Measurements from ENCODE around the gene DGKG.

Gene DGKG

DNA sequence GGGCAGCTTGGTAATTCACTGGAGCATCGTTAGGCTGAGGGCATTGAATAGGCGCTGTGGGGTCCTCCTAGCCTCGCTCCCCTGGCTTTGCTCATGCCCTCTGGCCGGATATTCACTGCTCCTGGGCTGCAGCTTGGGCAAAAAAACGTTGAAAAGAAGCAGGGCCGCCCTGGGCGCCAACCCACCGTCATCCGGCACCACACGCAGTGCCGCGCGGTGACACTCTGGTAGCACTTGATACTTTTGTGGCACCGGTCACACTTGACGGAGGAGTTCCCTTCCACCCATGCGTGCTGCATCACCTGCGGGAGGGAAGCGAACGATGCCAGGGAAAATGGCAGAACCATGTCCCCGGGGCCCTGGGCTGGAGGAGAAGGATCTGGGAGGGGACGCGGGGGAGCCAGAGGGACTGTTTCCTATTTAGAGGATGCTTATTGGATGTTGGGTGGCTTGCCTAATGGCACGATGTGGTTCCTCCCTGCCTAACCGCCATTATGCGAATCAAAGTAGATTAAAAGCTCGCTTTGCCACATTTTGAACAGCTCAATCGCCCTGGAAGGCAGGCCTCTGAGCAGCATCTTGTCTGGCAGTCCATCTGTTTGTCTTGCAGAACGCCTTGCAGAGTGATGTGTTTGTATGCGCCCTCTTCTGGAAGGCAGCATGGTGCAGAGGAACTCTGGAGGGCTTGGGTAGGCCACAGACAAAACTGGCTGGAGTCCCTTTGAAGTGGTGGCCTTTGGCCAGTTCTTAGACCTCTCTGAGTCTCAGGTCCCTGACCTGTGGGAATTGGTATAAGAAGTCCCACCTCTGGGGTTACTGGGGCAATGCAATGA lies 93.2 kb downstream of the DGKG start:
- no peak for DNase-seq

- no peak for DNase-seq
Measured at GRCh38 chr3:186267758-186268157, 94.3 kb downstream of the DGKG start.

GRCh38 chr3:186264608-186265400 lies 97.2 kb downstream of the DGKG start:
- no peak for DNase-seq

- DNase-seq, result no peak
Measured at GRCh38 chr3:186261638-186262037, 100.4 kb downstream of the DGKG start.

GRCh38 chr3:186260726-186261125 lies 101.3 kb downstream of the DGKG start:
- DNase-seq, result no peak

DNA sequence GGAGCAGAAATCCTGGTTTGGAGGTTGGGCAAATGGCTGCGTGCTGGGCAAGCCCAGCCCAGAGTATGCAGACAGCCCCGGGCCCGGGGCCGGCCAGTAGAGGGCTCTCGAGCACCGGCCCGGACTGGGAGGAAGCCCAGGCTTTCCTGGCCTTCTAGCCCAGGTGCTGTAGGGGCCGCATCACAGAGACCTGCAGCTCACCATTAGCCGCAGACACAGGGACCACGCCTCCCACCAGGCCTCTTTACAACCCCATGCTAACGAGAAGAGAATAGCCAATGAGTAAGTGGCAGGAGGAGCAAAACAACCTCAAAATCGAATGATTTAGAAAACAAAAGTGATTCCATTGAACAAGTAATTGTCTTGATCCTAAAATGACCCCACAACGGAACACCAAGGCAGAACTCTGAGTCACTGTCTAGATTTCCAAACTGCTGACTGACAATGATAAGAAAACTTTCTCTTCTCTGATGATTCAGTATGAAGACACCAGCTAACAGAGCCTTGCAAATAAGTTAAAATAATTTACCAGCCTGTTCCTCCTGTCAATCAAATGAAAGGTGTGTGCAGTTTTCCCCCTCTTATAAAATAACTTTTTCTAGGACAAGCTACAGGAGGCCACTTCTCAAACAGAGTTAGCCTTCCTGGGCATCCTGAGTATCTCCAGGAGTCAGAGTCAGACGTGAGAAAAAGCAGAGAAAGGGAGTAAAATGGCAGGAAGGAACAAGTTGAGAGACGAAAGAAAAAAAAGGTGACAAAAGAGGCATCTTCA lies 102.2 kb downstream of the DGKG start:
- DNase-seq, result peak; percentile 9 to 52 (median 29)

- DNase-seq, result no peak
Measured at GRCh38 chr3:186258968-186259367, 103.1 kb downstream of the DGKG start.

GRCh38 chr3:186257866-186258265 lies 104.2 kb downstream of the DGKG start:
- no peak for DNase-seq

DNA sequence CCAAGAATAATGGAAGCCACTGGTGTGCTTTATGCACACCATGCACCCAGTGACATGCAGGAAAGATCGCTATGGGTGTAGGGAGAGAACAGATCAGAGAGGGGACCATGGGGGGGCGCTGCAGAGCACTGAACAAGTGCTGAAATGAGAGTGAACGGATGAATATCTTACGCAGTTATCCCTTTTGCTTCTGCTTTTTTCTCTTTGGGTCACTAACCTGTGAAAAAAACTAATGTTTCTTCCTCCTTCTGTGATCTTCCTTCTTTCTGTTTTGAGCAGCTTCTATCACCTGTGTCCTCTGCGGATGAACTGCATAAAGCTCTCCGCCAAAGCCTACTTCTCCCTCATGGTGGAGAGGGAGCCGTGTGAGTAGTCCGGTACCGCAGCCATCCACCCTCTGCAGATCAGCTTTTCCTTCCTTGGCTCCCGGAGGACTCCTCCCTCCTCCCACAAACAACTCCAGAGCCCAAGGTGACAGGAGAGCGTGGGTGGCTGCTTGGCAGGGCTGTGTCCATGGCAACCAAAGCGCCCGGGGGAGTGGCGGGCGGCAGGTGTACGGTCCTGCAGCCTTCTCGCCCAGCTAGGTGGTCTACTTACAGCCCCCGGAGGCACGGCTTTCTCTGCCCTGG lies 106.2 kb downstream of the DGKG start:
- no peak for DNase-seq

GRCh38 chr3:186254676-186255650 lies 107.1 kb downstream of the DGKG start:
- peak in 1 of 6 experiments; percentile 6 for DNase-seq

GRCh38 chr3:186251948-186252619 lies 110.0 kb downstream of the DGKG start:
- DNase-seq, result no peak

DNA sequence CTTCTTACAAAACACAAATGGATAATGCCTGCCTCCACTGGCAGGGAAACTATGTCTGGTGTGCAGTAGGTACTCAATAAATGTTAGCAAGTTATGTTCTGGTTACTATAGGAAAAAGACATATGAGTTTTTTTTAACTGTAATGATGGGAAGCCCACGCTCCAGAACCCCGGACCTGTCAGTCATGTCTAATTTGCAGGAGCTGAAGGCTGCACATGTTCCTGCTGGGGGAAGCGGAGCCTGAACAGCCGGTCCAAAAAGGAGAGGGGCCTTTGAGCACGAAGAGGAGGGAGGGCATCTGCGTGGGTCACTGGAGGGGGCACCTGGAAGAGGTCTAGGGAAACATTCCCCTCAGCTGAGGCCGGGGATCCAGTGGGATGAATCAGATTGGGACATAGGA lies 113.2 kb downstream of the DGKG start:
- DNase-seq, result no peak

- DNase-seq, result no peak
Measured at GRCh38 chr3:186247821-186248814, 113.9 kb downstream of the DGKG start.

DNA sequence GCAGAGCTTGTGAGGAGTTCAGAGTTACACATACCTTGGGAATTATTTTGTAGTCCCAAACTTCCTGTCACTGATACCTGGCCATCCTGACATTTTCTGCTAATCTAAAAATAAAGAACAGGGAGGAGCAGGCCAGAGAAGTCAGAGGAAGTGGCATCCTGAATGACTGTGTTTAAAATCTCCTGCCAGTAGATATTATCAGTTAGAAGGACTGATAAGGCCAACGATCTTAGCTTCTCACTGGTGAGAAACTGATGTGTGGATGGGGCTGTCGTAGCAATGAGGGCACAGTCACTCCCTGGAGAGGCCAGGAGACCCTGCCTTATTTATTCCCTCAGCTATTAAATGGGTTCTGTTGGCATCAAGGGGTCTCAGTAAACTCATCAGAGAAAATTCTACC lies 115.1 kb downstream of the DGKG start:
- no peak for DNase-seq

DNA sequence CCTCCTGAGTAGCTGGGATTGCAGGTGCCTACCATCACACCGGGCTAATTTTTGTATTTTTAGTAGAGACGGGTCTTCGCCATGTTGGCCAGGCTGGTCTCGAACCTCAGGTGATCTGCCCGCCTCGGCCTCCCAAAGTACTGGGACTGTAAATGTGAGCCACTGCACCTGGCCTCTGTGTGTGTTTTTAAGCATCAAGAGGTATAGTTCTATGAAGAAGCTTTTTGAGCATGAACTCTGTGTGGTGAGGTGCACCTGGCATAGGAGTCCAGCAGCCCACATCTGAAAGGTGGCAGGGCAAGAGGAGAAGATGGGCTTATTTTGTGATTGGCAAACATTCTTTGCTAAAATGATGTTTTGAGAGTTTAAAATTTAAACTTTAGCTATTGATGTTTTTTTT lies 118.0 kb downstream of the DGKG start:
- no peak for DNase-seq

DNA sequence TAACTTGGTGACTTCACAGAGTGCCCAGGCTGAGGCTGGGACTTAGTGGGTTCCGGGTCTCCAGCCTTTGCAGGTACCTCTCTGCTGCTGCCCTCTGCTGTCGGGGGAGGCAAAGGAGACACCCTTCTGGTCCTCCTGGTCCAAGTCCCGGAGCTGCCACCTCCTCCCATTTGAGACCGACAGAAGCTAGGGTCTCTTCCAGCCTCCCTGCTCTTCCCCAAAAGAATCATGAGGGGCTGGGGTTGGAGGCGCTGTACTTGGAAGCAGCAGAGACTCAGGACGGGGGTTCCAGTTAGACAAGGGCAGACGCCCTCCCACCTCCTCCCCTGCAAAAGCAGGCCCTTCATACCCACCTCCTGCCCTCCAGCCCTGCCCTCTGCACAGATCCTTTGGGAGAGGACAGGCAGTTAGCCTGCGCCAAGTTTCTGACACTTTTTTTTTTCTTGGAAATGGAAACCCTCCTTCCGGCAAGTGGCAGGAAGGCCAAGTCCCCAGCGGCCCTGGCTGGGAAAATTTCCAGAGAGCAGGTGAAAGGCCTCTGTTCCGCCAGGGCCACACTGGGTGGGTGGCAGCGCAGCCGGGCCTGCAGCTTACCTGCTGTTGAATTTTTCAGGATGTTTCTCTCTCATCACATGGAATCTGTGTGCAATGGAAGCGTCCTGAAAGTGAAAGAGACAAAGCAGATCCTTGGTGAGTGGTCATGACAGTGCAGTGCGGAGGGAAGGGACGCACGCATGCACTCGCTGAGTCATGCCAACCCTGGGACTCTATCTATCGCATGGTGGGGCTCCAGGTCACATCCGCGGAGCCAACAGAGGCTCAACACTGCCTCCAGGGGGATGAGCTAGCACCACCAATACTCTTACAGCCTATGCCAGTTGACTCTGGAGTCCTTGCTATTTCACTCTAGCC lies 119.9 kb downstream of the DGKG start:
- DNase-seq, result peak in 2 of 6 experiments; percentile 8 to 13

- DNase-seq, result no peak
Measured at GRCh38 chr3:186239321-186239720, 122.7 kb downstream of the DGKG start.

GRCh38 chr3:186237915-186238314 lies 124.1 kb downstream of the DGKG start:
- DNase-seq, result no peak

Measured in stimulated activated naive CD4-positive, alpha-beta T cell (primary cell).